H9 (cell line): Measurements from ENCODE around the gene DOCK11. TPM values are rescaled to one million over a fixed set of nuclear protein-coding genes. Genes with fewer than 3 reads are reported as not detected.

ENCODE experiments used
- DNase-seq: peaks from one replicate; pipeline ENCODE4 v3.0.0-alpha.2; 2017
- H2AFZ ChIP-seq: one replicate; pipeline ENCODE4 v1.6.1; 2013; ENCODE audit warnings: mild to moderate bottlenecking, low read length, control low read depth, moderate library complexity
- H2AK5ac ChIP-seq: 2 replicates; pipeline ENCODE4 v1.6.1; 2013; ENCODE audit warnings: low read length, control low read depth, mixed read lengths; ENCODE audit not compliant: insufficient read length
- H2BK120ac ChIP-seq: one replicate; pipeline ENCODE4 v1.6.1; 2013; ENCODE audit warnings: low read depth, mild to moderate bottlenecking, low read length, control low read depth, inconsistent platforms; ENCODE audit not compliant: poor library complexity, severe bottlenecking
- H2BK12ac ChIP-seq: 2 replicates; pipeline ENCODE4 v1.6.1; 2013; ENCODE audit warnings: low read length, control low read depth, mixed read lengths, low read depth; ENCODE audit not compliant: insufficient read length
- H2BK15ac ChIP-seq: 2 replicates; pipeline ENCODE4 v1.6.1; 2013; ENCODE audit warnings: low read depth, low read length, control low read depth
- H2BK20ac ChIP-seq: one replicate; pipeline ENCODE4 v1.6.1; 2013; ENCODE audit warnings: low read depth, mild to moderate bottlenecking, low read length, control low read depth, inconsistent platforms; ENCODE audit not compliant: poor library complexity, severe bottlenecking
- H2BK5ac ChIP-seq: 2 replicates; pipeline ENCODE4 v1.6.1; 2013; ENCODE audit warnings: low read length, control low read depth, mixed read lengths; ENCODE audit not compliant: insufficient read length
- H3K14ac ChIP-seq: 2 replicates; pipeline ENCODE4 v1.6.1; 2013; ENCODE audit warnings: low read length, control low read depth; ENCODE audit not compliant: insufficient read depth
- H3K18ac ChIP-seq: 2 replicates; pipeline ENCODE4 v1.6.1; 2013; ENCODE audit warnings: low read depth, mild to moderate bottlenecking, mixed read lengths, low read length, control low read depth; ENCODE audit not compliant: insufficient read length
- H3K23ac ChIP-seq: 2 replicates; pipeline ENCODE4 v1.6.1; 2013; ENCODE audit warnings: low read length, control low read depth, mixed read lengths, low read depth; ENCODE audit not compliant: insufficient read length
- H3K23me2 ChIP-seq: 2 replicates; pipeline ENCODE4 v1.6.1; 2013; ENCODE audit warnings: low read depth, mild to moderate bottlenecking, mixed read lengths, low read length, control low read depth; ENCODE audit not compliant: insufficient read length, poor library complexity, severe bottlenecking
- H3K27ac ChIP-seq: 2 replicates; pipeline ENCODE4 v1.5.1; 2013; ENCODE audit warnings: low read length, control low read depth, mixed read lengths, low read depth; ENCODE audit not compliant: insufficient read length
- H3K27me3 ChIP-seq: 2 replicates; pipeline ENCODE4 v1.6.1; 2013; ENCODE audit warnings: low read length, control low read depth, inconsistent platforms; ENCODE audit not compliant: insufficient read depth
- H3K4ac ChIP-seq: 2 replicates; pipeline ENCODE4 v1.6.1; 2013; ENCODE audit warnings: low read depth, mild to moderate bottlenecking, control low read depth, inconsistent platforms, low read length, moderate library complexity
- H3K4me1 ChIP-seq: 2 replicates; pipeline ENCODE4 v1.6.1; 2013; ENCODE audit warnings: low read length, control low read depth, inconsistent platforms; ENCODE audit not compliant: insufficient read depth
- H3K4me2 ChIP-seq: 2 replicates; pipeline ENCODE4 v1.6.1; 2013; ENCODE audit warnings: low read length, control low read depth, mixed read lengths; ENCODE audit not compliant: insufficient read length, insufficient read depth
- H3K56ac ChIP-seq: 2 replicates; pipeline ENCODE4 v1.6.1; 2013; ENCODE audit warnings: low read depth, mild to moderate bottlenecking, mixed read lengths, low read length, control low read depth; ENCODE audit not compliant: insufficient read length
- H3K79me1 ChIP-seq: 2 replicates; pipeline ENCODE4 v1.6.1; 2013; ENCODE audit warnings: low read depth, mild to moderate bottlenecking, moderate library complexity, low read length, control low read depth, inconsistent platforms; ENCODE audit not compliant: insufficient read depth, poor library complexity, severe bottlenecking
- H3K79me2 ChIP-seq: 2 replicates; pipeline ENCODE4 v1.6.1; 2013; ENCODE audit warnings: low read length, control low read depth, inconsistent platforms; ENCODE audit not compliant: insufficient read depth
- H3K9ac ChIP-seq: 2 replicates; pipeline ENCODE4 v1.6.1; 2013; ENCODE audit warnings: low read length, control low read depth, mixed read lengths; ENCODE audit not compliant: insufficient read length; ENCODE audit errors: extremely low read depth
- H3K9me3 ChIP-seq: one replicate; pipeline ENCODE4 v1.6.1; 2013; ENCODE audit warnings: low read depth, low read length, inconsistent platforms; ENCODE audit not compliant: control insufficient read depth
- H3T11ph ChIP-seq: one replicate; pipeline ENCODE4 v1.6.1; 2013; ENCODE audit warnings: mild to moderate bottlenecking, low read length, control low read depth, inconsistent platforms
- H4K20me1 ChIP-seq: one replicate; pipeline ENCODE4 v1.6.1; 2013; ENCODE audit not compliant: control insufficient read depth, insufficient read length, insufficient read depth
- H4K5ac ChIP-seq: 2 replicates; pipeline ENCODE4 v1.6.1; 2013; ENCODE audit warnings: low read depth, mild to moderate bottlenecking, mixed read lengths, low read length, control low read depth; ENCODE audit not compliant: insufficient read length
- H4K8ac ChIP-seq: replicated peaks from 2 replicates; pipeline ENCODE4 v1.6.1; 2013; ENCODE audit warnings: low read length, control low read depth, mixed read lengths, low read depth; ENCODE audit not compliant: insufficient read length
- H4K91ac ChIP-seq: 2 replicates; pipeline ENCODE4 v1.6.1; 2013; ENCODE audit warnings: low read depth, mild to moderate bottlenecking, moderate library complexity, mixed read lengths, low read length, control low read depth; ENCODE audit not compliant: insufficient read length
- H3K27ac Mint-ChIP-seq, 3 experiments: 2 replicates in 2 of 3; 3 replicates in 1 of 3; pipeline ENCODE4 v1.8.0; 2020 to 2021; ENCODE audit warnings: mixed read lengths in 3 of 3, mild to moderate bottlenecking in 1 of 3, moderate library complexity in 1 of 3
- H3K27me3 Mint-ChIP-seq: 2 replicates; pipeline ENCODE4 v1.8.0; 2021; ENCODE audit warnings: low read depth, mild to moderate bottlenecking, moderate library complexity, mixed read lengths
- H3K36me3 Mint-ChIP-seq, 3 experiments: 2 replicates in 2 of 3; 3 replicates in 1 of 3; pipeline ENCODE4 v1.8.0; 2020 to 2021; ENCODE audit warnings: low read depth in 3 of 3, mixed read lengths in 3 of 3; ENCODE audit not compliant: insufficient read depth in 1 of 3
- H3K4me1 Mint-ChIP-seq, 2 experiments: 2 replicates each; pipeline ENCODE4 v1.8.0; 2020; ENCODE audit warnings: mixed read lengths in 2 of 2
- H3K4me3 Mint-ChIP-seq, 2 experiments: 2 replicates in 1 of 2; 3 replicates in 1 of 2; pipeline ENCODE4 v1.8.0; 2020 to 2021; ENCODE audit warnings: mild to moderate bottlenecking in 2 of 2, mixed read lengths in 2 of 2, moderate library complexity in 1 of 2
- H3K9me3 Mint-ChIP-seq, 2 experiments: 2 replicates in 1 of 2; 3 replicates in 1 of 2; pipeline ENCODE4 v1.8.0; 2020; ENCODE audit warnings: mild to moderate bottlenecking in 2 of 2, mixed read lengths in 2 of 2, moderate library complexity in 1 of 2
- CTCF ChIP-seq: fragments of 200-600 bp; sonication (generic); conservative IDR thresholded peaks from 3 replicates; pipeline ENCODE4 v1.8.0; 2021; ENCODE audit warnings: antibody characterized with exemption, mild to moderate bottlenecking
- WGBS: extraction: QIAGEN DNeasy Blood & Tissue Kit; methylation state at CpG from one replicate; pipeline ENCODE4 v1.1.7; 2013; ENCODE audit warnings: missing lambda C conversion rate, low lambda C conversion rate, mixed read lengths; ENCODE audit not compliant: insufficient read length; ENCODE audit errors: extremely low coverage; 5-methylcytosine and 5-hydroxymethylcytosine counted together
- total RNA-seq: library from RNA; stranded (reverse); gene quantifications from 2 replicates; pipeline ENCODE4 v1.2.1, GENCODE V29; 2021

The DOCK11 gene
- total RNA-seq, 1 experiment from 2014 or later, result 6.2 TPM

GRCh38 chrX:118523920-118524319 is 28.3 kb downstream of the DOCK11 start:
- WGBS, result no CpG with 5 or more reads among the region's 4 CpGs

More at GRCh38 chrX:118523920-118524319, 28.3 kb downstream of the DOCK11 start:
- H2BK20ac ChIP-seq, result no peak overlapping the region
- no peaks in the 10 kb centered on the region for H4K20me1 ChIP-seq
- Mint-ChIP-seq H3K27ac (peak overlapping the region in 1 of 3 experiments; percentile 33; a peak in 1 of 7 replicates), H3K36me3 (peaks cover 0 to 5% (median 0%) of the 10 kb centered on the region in 3 experiments; a peak in 2 of 7 replicates), H3K4me3 (no peak overlapping the region), H3K27me3 (no peaks in the 10 kb centered on the region), H3K4me1 (peaks cover 17 to 19% of the 10 kb centered on the region in 2 experiments), H3K9me3 (peaks cover 0 to 59% of the 10 kb centered on the region in 2 experiments; a peak in 4 of 5 replicates)
- no peak overlapping the region for H3K9ac ChIP-seq
- no peak overlapping the region for H2BK12ac ChIP-seq
- no peak overlapping the region for H2BK15ac ChIP-seq
- H3K23me2 ChIP-seq, result no peaks in the 10 kb centered on the region
- no peaks in the 10 kb centered on the region for H3K27me3 ChIP-seq
- H3K79me1 ChIP-seq, result no peaks in the 10 kb centered on the region
- no peaks in the 10 kb centered on the region for H3K4me1 ChIP-seq
- no peak overlapping the region for H2BK120ac ChIP-seq
- no peak overlapping the region for H4K91ac ChIP-seq
- H2AK5ac ChIP-seq, result no peak overlapping the region
- DNase-seq, result no peak
- no peak overlapping the region for H3K4ac ChIP-seq
- no peak overlapping the region for H3K14ac ChIP-seq
- no peak overlapping the region for H3T11ph ChIP-seq
- H3K79me2 ChIP-seq, result no peaks in the 10 kb centered on the region
- H2AFZ ChIP-seq, result no peak overlapping the region
- TF ChIP-seq CTCF, result no peak
- H3K4me2 ChIP-seq, result no peak overlapping the region
- H3K9me3 ChIP-seq, result peaks cover 43% of the 10 kb centered on the region
- H3K23ac ChIP-seq, result no peak overlapping the region
- H4K5ac ChIP-seq, result no peak overlapping the region
- no peak overlapping the region for H2BK5ac ChIP-seq
- H3K27ac ChIP-seq, result no peak overlapping the region
- H4K8ac ChIP-seq, result no peak overlapping the region
- H3K56ac ChIP-seq, result no peak overlapping the region
- no peak overlapping the region for H3K18ac ChIP-seq
